ENCODE results near the gene MRFAP1L1. TPM values are rescaled to one million over a fixed set of nuclear protein-coding genes. Genes with fewer than 3 reads are reported as not detected.

Gene MRFAP1L1
- total RNA-seq, 6 donors from 2014 or later: 24.6 to 71.3 (median 50.8) TPM

- H3K27ac ChIP-seq: no peak overlapping the region
- no peak overlapping the region for H3K4me3 ChIP-seq
- no peaks in the 10 kb centered on the region for H3K9me3 ChIP-seq
- H3K4me1 ChIP-seq: peaks cover 5 to 7% (median 7%) of the 10 kb centered on the region in 4 donors
- WGBS, 2 donors: 86 to 91% methylated on average over 18 to 19 of the region's 21 CpGs
- no peaks in the 10 kb centered on the region for H3K36me3 ChIP-seq
- H3K27me3 ChIP-seq: no peaks in the 10 kb centered on the region
- peak in 1 of 2 donors; percentile 21 for ATAC-seq (ENCODE audit: low FRiP score in 2 of 2)
- peak in 1 of 2 donors; percentile 48 for DNase-seq
- TF ChIP-seq CTCF (IDR thresholded peaks at IDR 0.05): no peak
- no peak for TF ChIP-seq POLR2A (IDR thresholded peaks at IDR 0.05)
- no peak for TF ChIP-seq POLR2AphosphoS5 (IDR thresholded peaks at IDR 0.05)
These were observed 14.9 kb upstream of the MRFAP1L1 start for GRCh38 chr4:6724421-6725111.

GRCh38 chr4:6723851-6724250 is 14.2 kb upstream of the MRFAP1L1 start:
- no peaks in the 10 kb centered on the region for H3K27me3 ChIP-seq
- WGBS, 2 donors: 86 to 97% methylated on average over 7 to 8 of the region's 8 CpGs
- no peaks in the 10 kb centered on the region for H3K9me3 ChIP-seq
- H3K4me1 ChIP-seq: peaks cover 5 to 7% (median 7%) of the 10 kb centered on the region in 4 donors
- H3K36me3 ChIP-seq: no peaks in the 10 kb centered on the region
- TF ChIP-seq POLR2A (IDR thresholded peaks at IDR 0.05): no peak
- no peak for TF ChIP-seq CTCF (IDR thresholded peaks at IDR 0.05)
- H3K4me3 ChIP-seq: no peak overlapping the region
- DNase-seq: no peak
- no peak for ATAC-seq (ENCODE audit: low FRiP score in 2 of 2)
- no peak overlapping the region for H3K27ac ChIP-seq

GRCh38 chr4:6722891-6723290 is 13.2 kb upstream of the MRFAP1L1 start:
- Histone ChIP-seq H3K9me3 (no peaks in the 10 kb centered on the region), H3K4me3 (no peak overlapping the region), H3K27ac (no peak overlapping the region), H3K36me3 (no peaks in the 10 kb centered on the region), H3K27me3 (no peaks in the 10 kb centered on the region), H3K4me1 (peaks cover 7 to 11% (median 8%) of the 10 kb centered on the region in 4 donors)
- WGBS, 2 donors: 88 to 96% methylated on average over 3 to 12 of the region's 12 CpGs
- TF ChIP-seq POLR2A (IDR thresholded peaks at IDR 0.05) (no peak), POLR2AphosphoS5 (IDR thresholded peaks at IDR 0.05) (no peak)
- DNase-seq (peak in 1 of 2 donors; percentile 46), ATAC-seq (ENCODE audit: low FRiP score in 2 of 2) (no peak)

GRCh38 chr4:6721121-6721520 is 11.5 kb upstream of the MRFAP1L1 start:
- no peaks in the 10 kb centered on the region for H3K36me3 ChIP-seq
- H3K4me1 ChIP-seq: peaks cover 18 to 27% (median 19%) of the 10 kb centered on the region in 4 donors
- DNase-seq (no peak), ATAC-seq (ENCODE audit: low FRiP score in 2 of 2) (no peak)
- no peak overlapping the region for H3K4me3 ChIP-seq
- WGBS, 2 donors: 93 to 98% methylated on average over 10 of the region's 10 CpGs
- no peak overlapping the region for H3K27ac ChIP-seq
- no peak for TF ChIP-seq POLR2AphosphoS5 (IDR thresholded peaks at IDR 0.05)
- TF ChIP-seq POLR2A (IDR thresholded peaks at IDR 0.05): no peak
- TF ChIP-seq CTCF (IDR thresholded peaks at IDR 0.05): no peak
- TF ChIP-seq EP300 (IDR thresholded peaks at IDR 0.05): no peak
- no peaks in the 10 kb centered on the region for H3K27me3 ChIP-seq
- H3K9me3 ChIP-seq: no peaks in the 10 kb centered on the region

GRCh38 chr4:6720202-6720699 is 10.6 kb upstream of the MRFAP1L1 start:
- H3K9me3 ChIP-seq: no peaks in the 10 kb centered on the region
- no peaks in the 10 kb centered on the region for H3K36me3 ChIP-seq
- ATAC-seq (ENCODE audit: low FRiP score in 2 of 2) (peak; percentile 73 to 83), DNase-seq (peak; percentile 74 to 88)
- H3K4me1 ChIP-seq: peaks cover 24 to 33% (median 24%) of the 10 kb centered on the region in 4 donors
- H3K27me3 ChIP-seq: no peaks in the 10 kb centered on the region
- WGBS, 2 donors: 6% methylated on average over 13 of the region's 14 CpGs
- TF ChIP-seq POLR2A (IDR thresholded peaks at IDR 0.05) (no peak), CTCF (IDR thresholded peaks at IDR 0.05) (peak; percentile 89 to 95 (median 92))
- no peak overlapping the region for H3K27ac ChIP-seq
- no peak overlapping the region for H3K4me3 ChIP-seq

Measured in upper lobe of left lung (tissue), 6 donors.